ENCODE measurements around the gene RXRG. TPM values are rescaled to one million over a fixed set of nuclear protein-coding genes. Genes with fewer than 3 reads are reported as not detected.

RXRG gene
- total and polyA plus RNA-seq, 2 donors (not counting 3 experiments of a cell fraction or from before 2014, with no cell fraction given), result not detected

DNA sequence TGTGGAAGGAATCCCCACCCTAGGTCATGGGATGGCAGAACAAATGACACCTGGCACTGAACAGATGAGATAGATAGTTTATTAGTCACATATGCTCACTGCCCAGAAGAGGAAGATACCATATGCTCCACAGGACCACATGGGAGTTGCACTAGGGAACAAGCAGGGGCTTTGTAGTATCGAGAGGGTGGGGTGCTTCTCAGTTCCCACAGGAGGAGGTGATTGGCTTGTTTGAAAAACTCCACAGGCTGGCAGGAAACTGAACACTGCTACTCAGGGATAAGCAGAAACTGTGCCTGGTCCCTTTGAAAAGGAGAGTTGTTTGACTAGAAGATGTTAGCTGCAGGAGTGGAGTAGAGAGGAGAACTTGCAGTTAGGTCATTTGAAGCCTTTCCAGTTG is 31.9 kb upstream of the RXRG start:
- Histone ChIP-seq H3K4me2 (ENCODE audit: insufficient read depth, low read length) (no peak overlapping the region), H3K4me3 (replicated peaks in 1 of 3; ENCODE audit: insufficient read depth in 1 of 3, low read depth in 1 of 3, low read length in 3 of 3) (no peak overlapping the region), H3K9ac (replicated peaks; ENCODE audit: extremely low read depth, insufficient read depth, low read length) (no peak overlapping the region), H3K79me2 (ENCODE audit: control insufficient read depth, insufficient read depth, low read length) (no peaks in the 10 kb centered on the region), H3K27me3 (ENCODE audit: control insufficient read depth in 2 of 2, insufficient read depth in 2 of 2, low read length in 2 of 2) (no peaks in the 10 kb centered on the region), H3K36me3 (ENCODE audit: control insufficient read depth in 2 of 2, extremely low read depth in 1 of 2, insufficient read depth in 2 of 2, low read length in 2 of 2) (no peaks in the 10 kb centered on the region), H3K9me1 (replicated peaks; ENCODE audit: control insufficient read depth, extremely low read depth, insufficient read depth, low read length) (no peaks in the 10 kb centered on the region), H3K4me1 (ENCODE audit: control insufficient read depth, extremely low read depth, insufficient read depth, low read length) (no peaks in the 10 kb centered on the region), H3K9me3 (replicated peaks; ENCODE audit: control insufficient read depth, insufficient read depth, low read length) (no peaks in the 10 kb centered on the region), H2AFZ (ENCODE audit: low read depth, low read length) (no peak overlapping the region), H3K27ac (ENCODE audit: insufficient read depth, low read depth, low read length) (no peak overlapping the region), H4K20me1 (replicated peaks; ENCODE audit: control insufficient read depth, extremely low read depth, insufficient read depth, low read length) (no peaks in the 10 kb centered on the region)
- TF ChIP-seq FOS (IDR thresholded peaks at IDR 0.05; ENCODE audit: borderline replicate concordance, insufficient read depth, low read length) (no peak), POLR2AphosphoS5 (IDR thresholded peaks at IDR 0.05; ENCODE audit: insufficient read depth, low read depth, low read length) (no peak), JUN (IDR thresholded peaks at IDR 0.05; ENCODE audit: borderline replicate concordance, insufficient read depth, insufficient read length, low read depth) (no peak), EZH2 (IDR thresholded peaks at IDR 0.05; ENCODE audit: borderline replicate concordance, low read depth, low read length, severe bottlenecking) (no peak)
- DNase-seq (ENCODE audit: low read depth, low spot score) (no peak), FAIRE-seq (no peak)
- no TSS peak for BruUV-seq (replicated peaks)
- POLR2A ChIA-PET, result no interaction called here
- dilution Hi-C loops (cut with MboI; ENCODE audit: extremely low pct_ligation_motif_present, low sequenced_read_pairs) (no loop called here), intact Hi-C loops (cut with micrococcal nuclease) (no loop called here)
- CTCF ChIA-PET, result no interaction called here

- Histone ChIP-seq H3K4me2 (ENCODE audit: insufficient read depth, low read length) (no peak overlapping the region), H3K4me1 (ENCODE audit: control insufficient read depth, extremely low read depth, insufficient read depth, low read length) (no peaks in the 10 kb centered on the region), H3K27ac (ENCODE audit: insufficient read depth, low read depth, low read length) (no peak overlapping the region), H3K4me3 (replicated peaks in 1 of 3; ENCODE audit: insufficient read depth in 1 of 3, low read depth in 1 of 3, low read length in 3 of 3) (no peak overlapping the region), H3K27me3 (ENCODE audit: control insufficient read depth in 2 of 2, insufficient read depth in 2 of 2, low read length in 2 of 2) (no peaks in the 10 kb centered on the region), H4K20me1 (replicated peaks; ENCODE audit: control insufficient read depth, extremely low read depth, insufficient read depth, low read length) (no peaks in the 10 kb centered on the region), H3K9ac (replicated peaks; ENCODE audit: extremely low read depth, insufficient read depth, low read length) (no peak overlapping the region), H3K79me2 (ENCODE audit: control insufficient read depth, insufficient read depth, low read length) (no peaks in the 10 kb centered on the region), H3K9me3 (replicated peaks; ENCODE audit: control insufficient read depth, insufficient read depth, low read length) (no peaks in the 10 kb centered on the region), H2AFZ (ENCODE audit: low read depth, low read length) (no peak overlapping the region), H3K9me1 (replicated peaks; ENCODE audit: control insufficient read depth, extremely low read depth, insufficient read depth, low read length) (no peaks in the 10 kb centered on the region), H3K36me3 (ENCODE audit: control insufficient read depth in 2 of 2, extremely low read depth in 1 of 2, insufficient read depth in 2 of 2, low read length in 2 of 2) (no peaks in the 10 kb centered on the region)
- TF ChIP-seq MYC (IDR thresholded peaks at IDR 0.05; ENCODE audit: low read depth, low read length), result no peak
- no peak for TF ChIP-seq JUN (IDR thresholded peaks at IDR 0.05; ENCODE audit: borderline replicate concordance, insufficient read depth, insufficient read length, low read depth)
- TF ChIP-seq, protein P1, sequence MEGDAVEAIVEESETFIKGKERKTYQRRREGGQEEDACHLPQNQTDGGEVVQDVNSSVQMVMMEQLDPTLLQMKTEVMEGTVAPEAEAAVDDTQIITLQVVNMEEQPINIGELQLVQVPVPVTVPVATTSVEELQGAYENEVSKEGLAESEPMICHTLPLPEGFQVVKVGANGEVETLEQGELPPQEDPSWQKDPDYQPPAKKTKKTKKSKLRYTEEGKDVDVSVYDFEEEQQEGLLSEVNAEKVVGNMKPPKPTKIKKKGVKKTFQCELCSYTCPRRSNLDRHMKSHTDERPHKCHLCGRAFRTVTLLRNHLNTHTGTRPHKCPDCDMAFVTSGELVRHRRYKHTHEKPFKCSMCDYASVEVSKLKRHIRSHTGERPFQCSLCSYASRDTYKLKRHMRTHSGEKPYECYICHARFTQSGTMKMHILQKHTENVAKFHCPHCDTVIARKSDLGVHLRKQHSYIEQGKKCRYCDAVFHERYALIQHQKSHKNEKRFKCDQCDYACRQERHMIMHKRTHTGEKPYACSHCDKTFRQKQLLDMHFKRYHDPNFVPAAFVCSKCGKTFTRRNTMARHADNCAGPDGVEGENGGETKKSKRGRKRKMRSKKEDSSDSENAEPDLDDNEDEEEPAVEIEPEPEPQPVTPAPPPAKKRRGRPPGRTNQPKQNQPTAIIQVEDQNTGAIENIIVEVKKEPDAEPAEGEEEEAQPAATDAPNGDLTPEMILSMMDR (IDR thresholded peaks at IDR 0.05; ENCODE audit: extremely low read depth in 1 of 2, insufficient read depth in 1 of 2, low read depth in 1 of 2, low read length in 2 of 2), result no peak
- TF ChIP-seq POLR2AphosphoS5 (IDR thresholded peaks at IDR 0.05; ENCODE audit: insufficient read depth, low read depth, low read length), result no peak
- TF ChIP-seq EZH2 (IDR thresholded peaks at IDR 0.05; ENCODE audit: borderline replicate concordance, low read depth, low read length, severe bottlenecking), result no peak
- TF ChIP-seq POLR2A (IDR thresholded peaks at IDR 0.05; ENCODE audit: low read depth, low read length), result no peak
- no peak for TF ChIP-seq GATA2 (IDR thresholded peaks at IDR 0.05; ENCODE audit: insufficient read depth, insufficient read length, low read depth, low read length)
- TF ChIP-seq, protein P2, sequence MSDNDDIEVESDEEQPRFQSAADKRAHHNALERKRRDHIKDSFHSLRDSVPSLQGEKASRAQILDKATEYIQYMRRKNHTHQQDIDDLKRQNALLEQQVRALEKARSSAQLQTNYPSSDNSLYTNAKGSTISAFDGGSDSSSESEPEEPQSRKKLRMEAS (IDR thresholded peaks at IDR 0.05; ENCODE audit: insufficient read depth, insufficient read length), result no peak
- no peak for TF ChIP-seq FOS (IDR thresholded peaks at IDR 0.05; ENCODE audit: borderline replicate concordance, insufficient read depth, low read length)
- FAIRE-seq (no peak), DNase-seq (ENCODE audit: low read depth, low spot score) (no peak)
- ChIA-PET POLR2A (no interaction called here), CTCF (no interaction called here)
- intact Hi-C loops (cut with micrococcal nuclease), result no loop called here
- BruUV-seq (replicated peaks), result no TSS peak
- dilution Hi-C loops (cut with MboI; ENCODE audit: extremely low pct_ligation_motif_present, low sequenced_read_pairs), result no loop called here
Observed at GRCh38 chr1:165474196-165474595, 29.3 kb upstream of the RXRG start.

Measured in endothelial cell of umbilical vein (primary cell).